Lung (tissue), 12 donors: Measurements from ENCODE around the gene ITIH2. TPM values are rescaled to one million over a fixed set of nuclear protein-coding genes. Genes with fewer than 3 reads are reported as not detected.

Experiments
- ATAC-seq: fragments of 200-7000 bp; cut with Tn5 transposase; one replicate; pipeline ENCODE4 v1.9.1; 2020; ENCODE audit warnings: moderate number of reproducible peaks; ENCODE audit not compliant: insufficient read depth, low FRiP score
- DNase-seq, 3 donors: peaks; one replicate each; pipeline ENCODE4 v3.0.0-alpha.2; 2013 to 2017
- H3K27ac ChIP-seq, 2 donors: one replicate each; pipeline ENCODE4 v1.5.1; 2013; ENCODE audit warnings: mild to moderate bottlenecking in 2 of 2, moderate library complexity in 2 of 2, control low read depth in 1 of 2, inconsistent platforms in 1 of 2, low read depth in 1 of 2, low read length in 1 of 2
- H3K27me3 ChIP-seq, 3 donors: one replicate each; pipeline ENCODE4 v1.5.1; 2013; ENCODE audit warnings: low read length in 2 of 3; ENCODE audit not compliant: control insufficient read depth in 3 of 3, insufficient read depth in 3 of 3
- H3K36me3 ChIP-seq, 4 donors: one replicate each; pipeline ENCODE4 v1.5.1; 2013; ENCODE audit warnings: low read length in 4 of 4, mild to moderate bottlenecking in 1 of 4, moderate library complexity in 1 of 4; ENCODE audit not compliant: control insufficient read depth in 4 of 4, insufficient read depth in 4 of 4
- H3K4me1 ChIP-seq, 5 donors: one replicate each; pipeline ENCODE4 v1.5.1; 2013; ENCODE audit warnings: low read length in 5 of 5, mild to moderate bottlenecking in 2 of 5, moderate library complexity in 1 of 5; ENCODE audit not compliant: control insufficient read depth in 5 of 5, insufficient read depth in 5 of 5
- H3K4me3 ChIP-seq: one replicate; pipeline ENCODE4 v1.5.1; 2013; ENCODE audit warnings: mild to moderate bottlenecking, control low read depth, moderate library complexity
- H3K9ac ChIP-seq, 2 donors: one replicate each; pipeline ENCODE4 v1.5.1; 2013; ENCODE audit warnings: low read length in 2 of 2, control low read depth in 1 of 2; ENCODE audit not compliant: insufficient read depth in 1 of 2
- H3K9me3 ChIP-seq, 4 donors: one replicate each; pipeline ENCODE4 v1.5.1; 2013; ENCODE audit warnings: low read length in 3 of 4, mild to moderate bottlenecking in 1 of 4, moderate library complexity in 1 of 4; ENCODE audit not compliant: control insufficient read depth in 4 of 4, insufficient read depth in 3 of 4
- WGBS, 2 donors: extraction: QIAGEN DNeasy Blood & Tissue Kit; methylation state at CpG; one replicate each; pipeline ENCODE4 v1.1.7; 2013; 5-methylcytosine and 5-hydroxymethylcytosine counted together
- polyA plus RNA-seq, 2 donors: library from polyadenylated mRNA; stranded (reverse); fragments of 200-250 nt; gene quantifications; one replicate each; pipeline ENCODE4 v1.2.1, GENCODE V29; 2013
- total RNA-seq, 2 donors: library from RNA; depleted of rRNA in 1 of 2; stranded (reverse); fragments of >200 nt in 1 of 2; gene quantifications; one replicate each; pipeline ENCODE4 v1.2.1, GENCODE V29; 2014 to 2021
- TF ChIP-seq, protein P1 (sequence below): IDR thresholded peaks from 2 replicates; pipeline ENCODE4 v1.5.1; 2012; ENCODE audit warnings: mild to moderate bottlenecking; ENCODE audit errors: control extremely low read depth, extremely low read depth
- donor health status: control.
- donor health status: control.
- donor health status: Bipolar disorder and iron deficiency.
- donor health status: healthy.
- donor health status: DM: yes; HTN: yes; CAD: no.

The ITIH2 gene
- total and polyA plus RNA-seq, 4 donors, result 0.08 to 4.9 (median 0.95) TPM; not detected in 1

- WGBS, 2 donors, result 90 to 92% methylated on average over 4 of the region's 4 CpGs
- Histone ChIP-seq H3K36me3 (peaks cover 2 to 19% (median 6%) of the 10 kb centered on the region in 4 donors), H3K27me3 (no peaks in the 10 kb centered on the region), H3K27ac (peak overlapping the region in 1 of 2 donors; percentile 72), H3K4me1 (peaks cover 0 to 18% (median 1%) of the 10 kb centered on the region in 5 donors), H3K9ac (no peak overlapping the region), H3K9me3 (no peaks in the 10 kb centered on the region), H3K4me3 (no peak overlapping the region)
- ATAC-seq (no peak), DNase-seq (no peak)
- TF ChIP-seq, protein P1, sequence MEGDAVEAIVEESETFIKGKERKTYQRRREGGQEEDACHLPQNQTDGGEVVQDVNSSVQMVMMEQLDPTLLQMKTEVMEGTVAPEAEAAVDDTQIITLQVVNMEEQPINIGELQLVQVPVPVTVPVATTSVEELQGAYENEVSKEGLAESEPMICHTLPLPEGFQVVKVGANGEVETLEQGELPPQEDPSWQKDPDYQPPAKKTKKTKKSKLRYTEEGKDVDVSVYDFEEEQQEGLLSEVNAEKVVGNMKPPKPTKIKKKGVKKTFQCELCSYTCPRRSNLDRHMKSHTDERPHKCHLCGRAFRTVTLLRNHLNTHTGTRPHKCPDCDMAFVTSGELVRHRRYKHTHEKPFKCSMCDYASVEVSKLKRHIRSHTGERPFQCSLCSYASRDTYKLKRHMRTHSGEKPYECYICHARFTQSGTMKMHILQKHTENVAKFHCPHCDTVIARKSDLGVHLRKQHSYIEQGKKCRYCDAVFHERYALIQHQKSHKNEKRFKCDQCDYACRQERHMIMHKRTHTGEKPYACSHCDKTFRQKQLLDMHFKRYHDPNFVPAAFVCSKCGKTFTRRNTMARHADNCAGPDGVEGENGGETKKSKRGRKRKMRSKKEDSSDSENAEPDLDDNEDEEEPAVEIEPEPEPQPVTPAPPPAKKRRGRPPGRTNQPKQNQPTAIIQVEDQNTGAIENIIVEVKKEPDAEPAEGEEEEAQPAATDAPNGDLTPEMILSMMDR, result no peak
These were observed 91.3 kb downstream of the ITIH2 start for GRCh38 chr10:7794251-7795026.

DNA sequence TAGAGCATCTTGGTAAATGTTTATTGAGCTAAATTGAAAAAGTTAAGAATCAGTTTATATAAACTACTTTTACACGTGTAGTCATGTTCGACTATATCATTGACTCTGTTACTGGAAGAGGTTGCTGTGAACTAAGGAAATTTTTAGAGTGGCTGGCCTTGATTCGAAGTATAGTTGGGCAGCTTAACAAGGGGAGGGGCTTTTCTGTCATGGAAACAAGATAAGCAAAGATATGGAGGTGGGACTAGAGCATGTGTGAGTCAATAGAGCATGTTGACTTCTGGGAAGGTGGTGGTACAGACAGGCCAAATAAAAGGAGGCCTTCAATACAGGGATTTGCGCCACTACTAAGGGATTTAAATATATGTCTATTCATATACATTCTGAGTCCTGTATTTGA, 92.5 kb downstream of the ITIH2 start:
- Histone ChIP-seq H3K9ac (no peak overlapping the region), H3K27ac (no peak overlapping the region), H3K9me3 (no peaks in the 10 kb centered on the region), H3K27me3 (no peaks in the 10 kb centered on the region), H3K4me1 (peaks cover 0 to 17% (median 0%) of the 10 kb centered on the region in 5 donors), H3K4me3 (no peak overlapping the region), H3K36me3 (peaks cover 4 to 27% (median 11%) of the 10 kb centered on the region in 4 donors)
- DNase-seq, result peak in 2 of 3 donors; percentile 15 to 29
- WGBS, 2 donors, result 65 to 82% methylated on average over 4 of the region's 4 CpGs
- ATAC-seq, result peak; percentile 77
- TF ChIP-seq, protein P1, result no peak

DNA sequence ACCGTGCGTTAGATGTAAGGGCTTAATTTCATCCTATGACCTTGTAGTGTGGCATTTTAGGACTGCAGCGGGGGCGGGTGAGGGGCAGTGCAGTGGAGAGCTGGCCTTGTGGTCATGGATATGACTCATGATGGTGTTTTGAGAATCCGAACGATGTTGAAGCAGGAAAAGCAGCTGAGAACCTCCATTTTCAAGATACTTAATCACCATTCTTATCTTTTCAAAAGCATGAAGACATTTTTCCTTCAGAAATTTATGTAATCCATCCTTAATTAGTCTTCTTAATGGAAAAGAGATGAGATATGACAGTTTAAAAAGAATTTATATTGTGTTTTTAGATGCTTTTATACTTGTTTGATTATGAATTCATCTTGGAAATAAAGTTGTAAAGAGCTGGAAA, 94.5 kb downstream of the ITIH2 start:
- DNase-seq (no peak), ATAC-seq (no peak)
- 68 to 74% methylated on average over 6 of the region's 6 CpGs for WGBS, 2 donors
- Histone ChIP-seq H3K27ac (peak overlapping the region in 1 of 2 donors; percentile 95), H3K9ac (no peak overlapping the region), H3K4me3 (no peak overlapping the region), H3K9me3 (no peaks in the 10 kb centered on the region), H3K27me3 (no peaks in the 10 kb centered on the region), H3K4me1 (peaks cover 0 to 10% (median 0%) of the 10 kb centered on the region in 5 donors), H3K36me3 (peaks cover 9 to 38% (median 16%) of the 10 kb centered on the region in 4 donors)
- TF ChIP-seq, protein P1, result no peak

Other genes with a start within 250 kb of the ITIH2 start
- 10 to 100 TPM; 10.9 to 68.5 TPM for gene ITIH5, start 36.4 kb upstream of the ITIH2 start, total RNA-seq
- gene ITIH5, start 36.4 kb upstream of the ITIH2 start, polyA plus RNA-seq, result 1 to 10 TPM in 1 of 2 donors, under 1 TPM in 1; 0.88 to 1.9 TPM
- 10 to 100 TPM in 1 of 2 donors, 1 to 10 TPM in 1; 6.0 to 12.0 TPM for gene KIN, start 84.7 kb downstream of the ITIH2 start, total RNA-seq
- gene KIN, start 84.7 kb downstream of the ITIH2 start, polyA plus RNA-seq, result 10 to 100 TPM in 1 of 2 donors, 1 to 10 TPM in 1; 7.7 to 15.9 TPM
- 100 to 1,000 TPM; 175 to 185 TPM for gene ATP5F1C, start 84.9 kb downstream of the ITIH2 start, total RNA-seq
- gene ATP5F1C, start 84.9 kb downstream of the ITIH2 start, polyA plus RNA-seq, result 100 to 1,000 TPM; 233 to 418 TPM
- gene TAF3, start 115.2 kb downstream of the ITIH2 start, total RNA-seq, result 1 to 10 TPM; 6.1 to 7.0 TPM
- gene TAF3, start 115.2 kb downstream of the ITIH2 start, polyA plus RNA-seq, result 1 to 10 TPM; 3.4 to 3.8 TPM